Measurements from ENCODE around the gene NME4.

DNA sequence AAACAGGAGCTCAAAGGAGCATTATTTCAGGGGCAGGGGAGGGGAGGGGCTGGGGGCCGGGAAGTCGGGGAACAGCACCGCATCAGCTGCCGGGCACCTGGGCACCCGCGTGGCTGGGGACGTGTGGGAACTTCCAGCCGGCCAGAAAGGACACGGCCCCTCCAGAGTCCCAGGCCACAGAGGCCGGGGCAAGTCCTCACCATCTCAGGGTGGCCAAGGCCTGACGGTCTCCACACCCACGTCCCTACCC is 16.3 kb upstream of the NME4 start:
- no peak for TF ChIP-seq POLR2A (IDR thresholded peaks at IDR 0.05)
- no peak for TF ChIP-seq CTCF (IDR thresholded peaks at IDR 0.05)

Data from esophagus squamous epithelium (tissue), 4 donors.